DOHH2 (cell line): ENCODE data around the gene SPTBN1.

Experiments used
- H3F3A ChIP-seq: fragments of 200-600 bp; sonication (generic), shearing (Covaris generic); 2 replicates; pipeline ENCODE4 v1.6.0; 2016; ENCODE audit warnings: antibody characterized with exemption, mild to moderate bottlenecking; ENCODE audit not compliant: control insufficient read depth, insufficient read depth
- H3K27ac ChIP-seq: fragments of 200-600 bp; sonication (generic); 2 replicates; pipeline ENCODE4 v1.5.1; 2014; ENCODE audit warnings: low read depth, mild to moderate bottlenecking, low read length, moderate library complexity
- H3K27me3 ChIP-seq: fragments of 200-600 bp; sonication (generic); 2 replicates; pipeline ENCODE4 v1.6.1; 2014; ENCODE audit warnings: mild to moderate bottlenecking, low read length, mixed read lengths; ENCODE audit not compliant: control insufficient read depth
- H3K36me3 ChIP-seq: fragments of 200-600 bp; sonication (generic); 2 replicates; pipeline ENCODE4 v1.6.1; 2014; ENCODE audit warnings: mild to moderate bottlenecking, low read length, moderate library complexity, mixed read lengths; ENCODE audit not compliant: control insufficient read depth
- H3K4me1 ChIP-seq: fragments of 200-600 bp; sonication (generic); 2 replicates; pipeline ENCODE4 v1.6.1; 2014; ENCODE audit warnings: mild to moderate bottlenecking, low read length, mixed read lengths; ENCODE audit not compliant: control insufficient read depth
- H3K4me2 ChIP-seq: fragments of 200-600 bp; sonication (generic); 2 replicates; pipeline ENCODE4 v1.6.0; 2014; ENCODE audit warnings: mild to moderate bottlenecking, low read length, moderate library complexity
- H3K4me3 ChIP-seq: fragments of 200-600 bp; sonication (generic); 2 replicates; pipeline ENCODE4 v1.5.1; 2014; ENCODE audit warnings: mild to moderate bottlenecking, low read length, mixed read lengths
- H3K79me2 ChIP-seq: fragments of 200-600 bp; sonication (generic); 2 replicates; pipeline ENCODE4 v1.6.1; 2014; ENCODE audit warnings: mild to moderate bottlenecking, low read length, mixed read lengths; ENCODE audit not compliant: control insufficient read depth
- H3K9me2 ChIP-seq: fragments of 200-600 bp; sonication (generic); replicated peaks from 2 replicates; pipeline ENCODE4 v1.6.1; 2014; ENCODE audit warnings: mild to moderate bottlenecking, low read length, mixed read lengths; ENCODE audit not compliant: control insufficient read depth
- H3K9me3 ChIP-seq: fragments of 200-600 bp; sonication (generic); 2 replicates; pipeline ENCODE4 v1.6.1; 2014; ENCODE audit warnings: antibody characterized with exemption, low read length, mixed read lengths; ENCODE audit not compliant: control insufficient read depth, insufficient read depth
- H4K20me1 ChIP-seq: fragments of 200-600 bp; sonication (generic); 2 replicates; pipeline ENCODE4 v1.6.0; 2014; ENCODE audit warnings: low read depth, mild to moderate bottlenecking, antibody characterized with exemption, low read length, moderate library complexity; ENCODE audit not compliant: control insufficient read depth, insufficient read depth
- CTCF ChIP-seq: fragments of 200-600 bp; sonication (generic); IDR thresholded peaks from one replicate; pipeline ENCODE4 v1.5.1; 2014; ENCODE audit warnings: antibody characterized with exemption, mild to moderate bottlenecking, low read depth, low read length; ENCODE audit not compliant: poor library complexity, severe bottlenecking
- EZH2phosphoT487 ChIP-seq: fragments of 200-600 bp; sonication (generic); IDR thresholded peaks from 2 replicates; pipeline ENCODE4 v1.6.1; 2017; ENCODE audit warnings: borderline replicate concordance, mild to moderate bottlenecking, antibody characterized with exemption, low read length, moderate library complexity, mixed read lengths

SPTBN1 gene

GRCh38 chr2:54642677-54643430 is 186.7 kb downstream of the SPTBN1 start:
- no peaks in the 10 kb centered on the region for H4K20me1 ChIP-seq
- TF ChIP-seq EZH2phosphoT487 (no peak), CTCF (no peak)
- no peaks in the 10 kb centered on the region for H3K79me2 ChIP-seq
- peaks cover 8% of the 10 kb centered on the region for H3K4me1 ChIP-seq
- no peaks in the 10 kb centered on the region for H3K9me3 ChIP-seq
- H3K4me3 ChIP-seq: no peak overlapping the region
- no peaks in the 10 kb centered on the region for H3K27me3 ChIP-seq
- H3K27ac ChIP-seq: no peak overlapping the region
- no peaks in the 10 kb centered on the region for H3K9me2 ChIP-seq
- H3K4me2 ChIP-seq: no peak overlapping the region
- H3K36me3 ChIP-seq: peaks cover 2% of the 10 kb centered on the region; the same call in 1 of the 2 replicates
- H3F3A ChIP-seq: 0 out of 2 replicates have a peak, but pooled peaks cover 4% of the 10 kb centered on the region

GRCh38 chr2:54644236-54644635 is 188.1 kb downstream of the SPTBN1 start:
- H3K4me1 ChIP-seq: no peaks in the 10 kb centered on the region
- H3K36me3 ChIP-seq: peaks cover 2% of the 10 kb centered on the region; the same call in 1 of the 2 replicates
- no peak overlapping the region for H3K4me2 ChIP-seq
- TF ChIP-seq EZH2phosphoT487 (no peak), CTCF (no peak)
- H3F3A ChIP-seq: no peaks in the 10 kb centered on the region
- H3K27me3 ChIP-seq: no peaks in the 10 kb centered on the region
- no peaks in the 10 kb centered on the region for H4K20me1 ChIP-seq
- no peaks in the 10 kb centered on the region for H3K9me2 ChIP-seq
- no peak overlapping the region for H3K27ac ChIP-seq
- H3K79me2 ChIP-seq: no peaks in the 10 kb centered on the region
- H3K4me3 ChIP-seq: no peak overlapping the region
- no peaks in the 10 kb centered on the region for H3K9me3 ChIP-seq

GRCh38 chr2:54646170-54646927 is 190.2 kb downstream of the SPTBN1 start:
- Histone ChIP-seq H4K20me1 (no peaks in the 10 kb centered on the region), H3K36me3 (peaks cover 2% of the 10 kb centered on the region; the same call in 1 of the 2 replicates), H3F3A (no peaks in the 10 kb centered on the region), H3K27me3 (no peaks in the 10 kb centered on the region), H3K4me2 (no peak overlapping the region), H3K9me2 (no peaks in the 10 kb centered on the region), H3K4me3 (no peak overlapping the region), H3K9me3 (no peaks in the 10 kb centered on the region), H3K4me1 (no peaks in the 10 kb centered on the region), H3K27ac (no peak overlapping the region), H3K79me2 (no peaks in the 10 kb centered on the region)
- TF ChIP-seq CTCF: no peak
- no peak for TF ChIP-seq EZH2phosphoT487
